B cell (primary cell): ENCODE results near the gene PSMD9. TPM values are rescaled to one million over a fixed set of nuclear protein-coding genes. Genes with fewer than 3 reads are reported as not detected.
A peak's percentile ranks its signal among the peaks of the same experiment; 100 is the strongest.

ENCODE experiments used
- ATAC-seq: fragments of 200-7000 bp; cut with Tn5 transposase; one replicate; pipeline ENCODE4 v1.10.0; 2021; ENCODE audit warnings: low read depth, mild to moderate bottlenecking, moderate number of reproducible peaks, moderate library complexity
- CTCF ChIA-PET: fragments of 350-600 bp; sonication (Branson Sonifier 250); formaldehyde crosslinking; loops from one replicate; lab custom pipeline; 2021; ENCODE audit warnings: antibody characterized with exemption, inconsistent platforms; lab: Charles Lee
- POLR2A ChIA-PET: fragments of 350-600 bp; sonication (Branson Sonifier 250); formaldehyde crosslinking; loops from one replicate; lab custom pipeline; 2021; ENCODE audit warnings: antibody characterized with exemption; lab: Charles Lee
- DNase-seq: peaks from one replicate; pipeline ENCODE4 v3.0.0; 2013
- H2AFZ ChIP-seq: 2 replicates; pipeline ENCODE4 v1.6.1; 2012; ENCODE audit warnings: mild to moderate bottlenecking, low read depth, low read length; ENCODE audit not compliant: insufficient read depth, poor library complexity, severe bottlenecking
- H3K27ac ChIP-seq, 2 donors: 1 replicate in 1 of 2; 2 replicates in 1 of 2; pipeline ENCODE4 v1.5.1; 2012 to 2013; ENCODE audit warnings: low read length in 2 of 2, mild to moderate bottlenecking in 2 of 2, moderate library complexity in 1 of 2
- H3K27me3 ChIP-seq, 4 experiments: fragments of 200-600 bp in 1 of 4; sonication (generic) in 1 of 4; replicated peaks in 1 of 4; 1 replicate in 2 of 4; 2 replicates in 2 of 4; pipeline versions ENCODE4 v1.6.1 to v1.7.0; 2013 to 2016; ENCODE audit warnings: low read length in 3 of 4, mild to moderate bottlenecking in 2 of 4, mixed read lengths in 1 of 4, moderate library complexity in 1 of 4; ENCODE audit not compliant: insufficient read depth in 4 of 4, control insufficient read depth in 3 of 4; ENCODE audit errors: control extremely low read depth in 1 of 4
- H3K36me3 ChIP-seq, 2 experiments: replicated peaks in 1 of 2; 1 replicate in 1 of 2; 2 replicates in 1 of 2; pipeline versions ENCODE4 v1.6.1 to v1.7.1; 2013; ENCODE audit warnings: low read length in 1 of 2; ENCODE audit not compliant: insufficient read depth in 2 of 2, control insufficient read depth in 1 of 2; ENCODE audit errors: control extremely low read depth in 1 of 2, extremely low read depth in 1 of 2
- H3K4me1 ChIP-seq, 2 donors: fragments of 200-600 bp in 1 of 2; sonication (generic) in 1 of 2; 1 replicate in 1 of 2; 2 replicates in 1 of 2; pipeline versions ENCODE4 v1.5.1 to v1.6.1; 2013 to 2017; ENCODE audit warnings: low read length in 2 of 2; ENCODE audit not compliant: control insufficient read depth in 2 of 2, insufficient read depth in 2 of 2
- H3K4me2 ChIP-seq: replicated peaks from 2 replicates; pipeline ENCODE3; 2012; ENCODE audit warnings: mild to moderate bottlenecking, low read depth, low read length; ENCODE audit not compliant: poor library complexity, severe bottlenecking
- H3K4me3 ChIP-seq, 5 experiments: fragments of 200-600 bp in 1 of 5; sonication (generic) in 1 of 5; 1 replicate in 3 of 5; 2 replicates in 2 of 5; pipeline versions ENCODE4 v1.5.1 to v1.7.0; 2011 to 2016; ENCODE audit warnings: low read length in 4 of 5, mild to moderate bottlenecking in 4 of 5, low read depth in 2 of 5, control low read depth in 1 of 5, moderate library complexity in 1 of 5; ENCODE audit not compliant: insufficient read depth in 1 of 5; ENCODE audit errors: control extremely low read depth in 1 of 5, extremely low read depth in 1 of 5
- H3K79me2 ChIP-seq: fragments of 200-600 bp; sonication (generic); one replicate; pipeline ENCODE4 v1.6.0; 2016; ENCODE audit warnings: low read length; ENCODE audit not compliant: control insufficient read depth, insufficient read depth
- H3K9ac ChIP-seq: fragments of 200-600 bp; sonication (generic); 2 replicates; pipeline ENCODE4 v1.6.1; 2017; ENCODE audit warnings: mild to moderate bottlenecking, low read length, moderate library complexity
- H3K9me3 ChIP-seq, 3 donors: one replicate each; pipeline versions ENCODE4 v1.6.1 to v1.7.1; 2013; ENCODE audit warnings: low read length in 2 of 3; ENCODE audit not compliant: control insufficient read depth in 2 of 3, insufficient read depth in 1 of 3; ENCODE audit errors: control extremely low read depth in 1 of 3
- H4K20me1 ChIP-seq: 2 replicates; pipeline ENCODE4 v1.6.0; 2012; ENCODE audit warnings: mild to moderate bottlenecking, low read length; ENCODE audit not compliant: insufficient read depth, control insufficient read depth, poor library complexity, severe bottlenecking
- H3K27ac Mint-ChIP-seq: one replicate; pipeline ENCODE4 v1.8.0; 2021; ENCODE audit warnings: mixed read lengths
- H3K27me3 Mint-ChIP-seq: one replicate; pipeline ENCODE4 v1.8.0; 2021; ENCODE audit warnings: mixed read lengths
- H3K4me1 Mint-ChIP-seq: one replicate; pipeline ENCODE4 v1.8.0; 2021; ENCODE audit warnings: mixed read lengths
- H3K4me3 Mint-ChIP-seq: one replicate; pipeline ENCODE4 v1.8.0; 2021; ENCODE audit warnings: mixed read lengths
- H3K9me3 Mint-ChIP-seq: one replicate; pipeline ENCODE4 v1.8.0; 2022; ENCODE audit warnings: mixed read lengths; ENCODE audit not compliant: insufficient read depth
- CTCF ChIP-seq: fragments of 200-600 bp; IDR thresholded peaks from one replicate; pipeline ENCODE4 v1.8.0; 2022; ENCODE audit warnings: antibody characterized with exemption, mild to moderate bottlenecking
- EZH2 ChIP-seq: IDR thresholded peaks from 2 replicates; pipeline ENCODE4 v1.6.1; 2012; ENCODE audit warnings: borderline replicate concordance, low read depth, mild to moderate bottlenecking, moderate library complexity, low read length; ENCODE audit not compliant: insufficient read depth, poor library complexity, severe bottlenecking
- WGBS: methylation state at CpG from one replicate; pipeline ENCODE4 v1.1.5; 2013; ENCODE audit warnings: missing lambda C conversion rate; ENCODE audit not compliant: insufficient coverage; 5-methylcytosine and 5-hydroxymethylcytosine counted together
- intact Hi-C: fragments of 100-400 bp; cut with micrococcal nuclease; formaldehyde crosslinking; loops from one replicate; pipeline ENCODE4 v1.10.0; 2022
- polyA plus RNA-seq: library from polyadenylated mRNA; depleted of rRNA; stranded (reverse); fragments of >200 nt; gene quantifications from 2 replicates; pipeline ENCODE4 v1.2.3, GENCODE V29; 2012
- total RNA-seq, 2 donors: library from RNA; stranded (reverse); fragments of 120-200 nt in 1 of 2; gene quantifications; 1 replicate in 1 of 2; 2 replicates in 1 of 2; pipeline versions ENCODE4 v1.2.3 to v1.2.4, GENCODE V29; 2013 to 2022

Gene PSMD9
- total and polyA plus RNA-seq, 2 donors (not counting 1 experiment from before 2014, with no cell fraction given) = 37.1 to 83.4 TPM

GRCh38 chr12:121873216-121873569 lies 15.4 kb upstream of the PSMD9 start:
- no peaks in the 10 kb centered on the region for H3K36me3 ChIP-seq
- no peaks in the 10 kb centered on the region for H3K79me2 ChIP-seq
- no peaks in the 10 kb centered on the region for H4K20me1 ChIP-seq
- H3K4me1 ChIP-seq = peaks cover 0 to 5% of the 10 kb centered on the region in 2 donors
- H3K4me3 ChIP-seq = no peak overlapping the region
- H3K9ac ChIP-seq = no peak overlapping the region
- Mint-ChIP-seq H3K27me3 (no peaks in the 10 kb centered on the region), H3K4me3 (no peak overlapping the region), H3K4me1 (peaks cover 3% of the 10 kb centered on the region), H3K27ac (no peak overlapping the region), H3K9me3 (no peaks in the 10 kb centered on the region)
- TF ChIP-seq CTCF (no peak), EZH2 (no peak)
- no peak for ATAC-seq
- H3K27me3 ChIP-seq = no peaks in the 10 kb centered on the region
- H3K4me2 ChIP-seq = no peak overlapping the region
- no peak overlapping the region for H2AFZ ChIP-seq
- ChIA-PET POLR2A (no interaction called here), CTCF (no interaction called here)
- WGBS = 96% methylated on average over 5 of the region's 6 CpGs
- H3K27ac ChIP-seq = no peak overlapping the region
- no peaks in the 10 kb centered on the region for H3K9me3 ChIP-seq
- intact Hi-C loops = no loop called here
- no peak for DNase-seq

- DNase-seq = no peak
- no peaks in the 10 kb centered on the region for H3K9me3 Mint-ChIP-seq
- H3K4me1 Mint-ChIP-seq = peaks cover 3% of the 10 kb centered on the region
- Histone ChIP-seq H3K27ac (no peak overlapping the region), H3K4me2 (no peak overlapping the region), H3K36me3 (no peaks in the 10 kb centered on the region), H3K4me3 (no peak overlapping the region), H3K9me3 (no peaks in the 10 kb centered on the region), H3K4me1 (peaks cover 0 to 5% of the 10 kb centered on the region in 2 donors), H3K27me3 (no peaks in the 10 kb centered on the region), H4K20me1 (no peaks in the 10 kb centered on the region), H3K9ac (no peak overlapping the region), H3K79me2 (no peaks in the 10 kb centered on the region), H2AFZ (no peak overlapping the region)
- no CpG with 5 or more reads among the region's 6 CpGs for WGBS
- ChIA-PET CTCF (no interaction called here), POLR2A (no interaction called here)
- peak overlapping the region; percentile 38 for H3K27ac Mint-ChIP-seq
- intact Hi-C loops = no loop called here
- H3K27me3 Mint-ChIP-seq = no peaks in the 10 kb centered on the region
- ATAC-seq = no peak
- TF ChIP-seq EZH2 = no peak
- no peak overlapping the region for H3K4me3 Mint-ChIP-seq
Observed at GRCh38 chr12:121874071-121874470, 14.5 kb upstream of the PSMD9 start.
